Regular cardiac myocyte (primary cell): Measurements from ENCODE around the gene MLC1. TPM values are rescaled to one million over a fixed set of nuclear protein-coding genes. Genes with fewer than 3 reads are reported as not detected.

ENCODE experiments used
- total RNA-seq: library from RNA; depleted of rRNA; stranded (reverse); fragments of >200 nt; gene quantifications from 2 replicates; pipeline ENCODE4 v1.2.3, GENCODE V29; 2014

Gene MLC1
- 0.38 and 2.8 TPM in 2 replicates for total RNA-seq

GRCh38 chr22:50085211-50085972, at the start of gene MLC1:
TSS of gene MLC1 (minus strand) at chr22:50085426. CDS start at chr22:50084902, 524 bp downstream.

GRCh38 chr22:50089682-50090411, 4.6 kb upstream of the MLC1 start, which contains the start of gene MOV10L1:
TSS of gene MOV10L1 (plus strand) at chr22:50090006. CDS start at chr22:50090089, 83 bp downstream.

GRCh38 chr22:50058061-50058905, 26.9 kb downstream of the MLC1 start, which contains the start of gene TTLL8:
TSS of gene TTLL8 (minus strand) at chr22:50058298.

GRCh38 chr22:50012211-50013181, 72.7 kb downstream of the MLC1 start, which contains the start of gene IL17REL:
TSS of gene IL17REL (minus strand) at chr22:50012765. CDS start at chr22:50012646, 119 bp downstream.

Other genes with a start within 250 kb of the MLC1 start
- 5.6 and 12.1 TPM in 2 replicates for gene ZBED4, start 231.6 kb downstream of the MLC1 start, total RNA-seq
- 17.4 and 21.4 TPM in 2 replicates for gene ALG12, start 167.0 kb downstream of the MLC1 start, total RNA-seq
- gene CRELD2, start 166.8 kb downstream of the MLC1 start, total RNA-seq = 96.1 and 128 TPM in 2 replicates
- gene PIM3, start 124.7 kb downstream of the MLC1 start, total RNA-seq = 25.3 and 29.0 TPM in 2 replicates
- not detected in 2 replicates for gene IL17REL, start 72.7 kb downstream of the MLC1 start, total RNA-seq
- not detected in 2 replicates for gene TTLL8, start 27.1 kb downstream of the MLC1 start, total RNA-seq
- gene MOV10L1, start 4.6 kb upstream of the MLC1 start, total RNA-seq = 1.5 and 5.1 TPM in 2 replicates
- 0.19 and 0.56 TPM in 2 replicates for gene PANX2, start 85.3 kb upstream of the MLC1 start, total RNA-seq
- gene TRABD, start 100.5 kb upstream of the MLC1 start, total RNA-seq = 12.7 and 27.2 TPM in 2 replicates
- 15.8 and 20.9 TPM in 2 replicates for gene SELENOO, start 115.6 kb upstream of the MLC1 start, total RNA-seq
- gene TUBGCP6, start 159.6 kb upstream of the MLC1 start, total RNA-seq = 28.2 and 29.3 TPM in 2 replicates
- gene HDAC10, start 165.8 kb upstream of the MLC1 start, total RNA-seq = 14.6 and 20.3 TPM in 2 replicates
- 22.0 and 23.7 TPM in 2 replicates for gene MAPK12, start 176.3 kb upstream of the MLC1 start, total RNA-seq
- gene MAPK11, start 185.0 kb upstream of the MLC1 start, total RNA-seq = 3.9 and 4.6 TPM in 2 replicates
- 85.1 and 109 TPM in 2 replicates for gene PLXNB2, start 222.2 kb upstream of the MLC1 start, total RNA-seq
- 1.3 and 2.0 TPM in 2 replicates for gene DENND6B, start 241.6 kb upstream of the MLC1 start, total RNA-seq